Peyer's patch (tissue), 4 donors: ENCODE measurements around the gene TMEM35B.

Experiments
- CTCF ChIP-seq, 6 experiments: fragments of 450-650 bp in 4 of 6; fragments of 200-600 bp in 2 of 6; sonication (generic) in 1 of 6; IDR thresholded peaks; one replicate each; pipeline ENCODE4 v1.5.1; 2017 to 2019; ENCODE audit warnings: antibody characterized with exemption in 6 of 6, mild to moderate bottlenecking in 3 of 6, moderate library complexity in 1 of 6
- POLR2A ChIP-seq, 2 donors: fragments of 450-650 bp; IDR thresholded peaks; one replicate each; pipeline ENCODE4 v1.5.1; 2017; ENCODE audit warnings: antibody characterized with exemption in 2 of 2, mild to moderate bottlenecking in 2 of 2, moderate library complexity in 2 of 2

GRCh38 chr1:34977210-34977471 lies 8.0 kb downstream of the TMEM35B start:
- TF ChIP-seq POLR2A (IDR thresholded peaks at IDR 0.05) (no peak), CTCF (IDR thresholded peaks at IDR 0.05) (no peak)
